ENCODE data around the gene DDT.

DNA sequence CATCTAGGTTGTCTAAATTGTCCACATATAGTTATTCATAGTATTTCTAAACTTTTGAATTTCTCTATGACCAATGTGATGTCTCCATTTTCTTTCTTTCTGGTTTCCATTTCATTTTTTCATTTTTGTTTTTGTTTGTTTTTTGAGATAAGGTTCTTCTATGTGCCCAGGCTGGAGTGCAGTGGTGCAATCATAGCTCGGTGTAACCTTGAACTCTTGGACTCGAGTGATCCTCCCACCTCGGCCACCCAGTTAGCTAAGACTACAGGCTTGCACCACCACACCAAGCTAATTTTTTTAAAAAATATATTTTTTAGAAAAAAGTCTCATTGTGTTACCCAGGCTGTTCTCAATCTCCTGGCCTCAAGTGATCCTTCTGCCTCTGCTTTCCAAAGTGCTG lies 22.9 kb upstream of the DDT start:
- TF ChIP-seq, protein P1, sequence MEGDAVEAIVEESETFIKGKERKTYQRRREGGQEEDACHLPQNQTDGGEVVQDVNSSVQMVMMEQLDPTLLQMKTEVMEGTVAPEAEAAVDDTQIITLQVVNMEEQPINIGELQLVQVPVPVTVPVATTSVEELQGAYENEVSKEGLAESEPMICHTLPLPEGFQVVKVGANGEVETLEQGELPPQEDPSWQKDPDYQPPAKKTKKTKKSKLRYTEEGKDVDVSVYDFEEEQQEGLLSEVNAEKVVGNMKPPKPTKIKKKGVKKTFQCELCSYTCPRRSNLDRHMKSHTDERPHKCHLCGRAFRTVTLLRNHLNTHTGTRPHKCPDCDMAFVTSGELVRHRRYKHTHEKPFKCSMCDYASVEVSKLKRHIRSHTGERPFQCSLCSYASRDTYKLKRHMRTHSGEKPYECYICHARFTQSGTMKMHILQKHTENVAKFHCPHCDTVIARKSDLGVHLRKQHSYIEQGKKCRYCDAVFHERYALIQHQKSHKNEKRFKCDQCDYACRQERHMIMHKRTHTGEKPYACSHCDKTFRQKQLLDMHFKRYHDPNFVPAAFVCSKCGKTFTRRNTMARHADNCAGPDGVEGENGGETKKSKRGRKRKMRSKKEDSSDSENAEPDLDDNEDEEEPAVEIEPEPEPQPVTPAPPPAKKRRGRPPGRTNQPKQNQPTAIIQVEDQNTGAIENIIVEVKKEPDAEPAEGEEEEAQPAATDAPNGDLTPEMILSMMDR (IDR thresholded peaks at IDR 0.05) = no peak
- no peak for TF ChIP-seq POLR2A (IDR thresholded peaks at IDR 0.05)
